ENCODE results near the gene LSM14A.

LSM14A gene

GRCh38 chr19:34175173-34175572 lies 2.9 kb downstream of the LSM14A start (continued):
- TF ChIP-seq HIC1 (tag by site-specific recombination; IDR thresholded peaks at IDR 0.05) (peak; percentile 49; the same call in 1 of the 2 replicates), ZNF335 (tag by site-specific recombination; conservative IDR thresholded peaks at IDR 0.05) (0 out of 2 replicates have a peak, but pooled peaks have one; percentile 40), ZNF600 (tag by site-specific recombination; IDR thresholded peaks at IDR 0.05) (peak; percentile 42), ZNF362 (tag by site-specific recombination; IDR thresholded peaks at IDR 0.05) (peak; percentile 90), BCL11A (tag by site-specific recombination; IDR thresholded peaks at IDR 0.05; ENCODE audit: low read depth) (peak; percentile 66; the same call in 1 of the 2 replicates), ZNF664 (tag by site-specific recombination; IDR thresholded peaks at IDR 0.05) (peak; percentile 68), ZEB2 (tag by site-specific recombination; IDR thresholded peaks at IDR 0.05) (peak; percentile 50; the same call in 1 of the 2 replicates), ZXDB (tag by site-specific recombination; IDR thresholded peaks at IDR 0.05) (0 out of 2 replicates have a peak, but pooled peaks have one; percentile 17), BCL11B (tag by site-specific recombination; IDR thresholded peaks at IDR 0.05; ENCODE audit: low read depth) (peak; percentile 96), ZNF76 (tag by site-specific recombination; IDR thresholded peaks at IDR 0.05; ENCODE audit: borderline replicate concordance, low read depth) (peak; percentile 77), KLF17 (tag by site-specific recombination; IDR thresholded peaks at IDR 0.05) (peak; percentile 43; the same call in 1 of the 2 replicates), IKZF3 (tag by site-specific recombination; IDR thresholded peaks at IDR 0.05) (peak; percentile 10; the same call in 1 of the 2 replicates), ZNF121 (tag by site-specific recombination; IDR thresholded peaks at IDR 0.05) (peak; percentile 98), SP7 (tag by site-specific recombination; IDR thresholded peaks at IDR 0.05) (0 out of 2 replicates have a peak, but pooled peaks have one; percentile 24)

GRCh38 chr19:34176581-34176980 lies 4.3 kb downstream of the LSM14A start:
- H3K4me3 ChIP-seq (ENCODE audit: low read depth, low read length) = no peak overlapping the region
- H3K4me1 ChIP-seq (ENCODE audit: control insufficient read depth, insufficient read depth, low read length) = peaks cover 70% of the 10 kb centered on the region
- no peaks in the 10 kb centered on the region for H3K9me3 ChIP-seq (ENCODE audit: control insufficient read depth, insufficient read depth, low read depth, low read length)
- ChIA-PET POLR2A (no interaction called here), CTCF (interaction anchor here (0.5 to 3.0 kb wide), 11 partner anchors 9 to 399 kb away, joined by 3 to 10 read pairs (median 3); no protein-coding TSS in a partner anchor)
- H3K36me3 ChIP-seq (ENCODE audit: control insufficient read depth in 2 of 2, insufficient read depth in 1 of 2, low read length in 2 of 2) = peaks cover 14 to 49% of the 10 kb centered on the region in 2 experiments
- H3K27ac ChIP-seq (ENCODE audit: extremely low read depth, low read depth, low read length) = no peak overlapping the region
- TF ChIP-seq INSM2 (tag by site-specific recombination; IDR thresholded peaks at IDR 0.05) (no peak), ZBTB44 (tag by site-specific recombination; IDR thresholded peaks at IDR 0.05) (peak; percentile 47; the same call in 1 of the 2 replicates), ZNF529 (tag by site-specific recombination; IDR thresholded peaks at IDR 0.05; ENCODE audit: insufficient replicate concordance) (no peak), ZNF449 (tag by site-specific recombination; IDR thresholded peaks at IDR 0.05) (no peak), ZEB2 (tag by site-specific recombination; IDR thresholded peaks at IDR 0.05) (peak; percentile 15; the same call in 1 of the 2 replicates), HOXA7 (CRISPR knock-in tag; IDR thresholded peaks at IDR 0.05; ENCODE audit: borderline replicate concordance) (no peak), ZNF366 (tag by site-specific recombination; conservative IDR thresholded peaks at IDR 0.05) (no peak), ZNF280D (tag by site-specific recombination; IDR thresholded peaks at IDR 0.05) (no peak), ZNF2 (tag by site-specific recombination; IDR thresholded peaks at IDR 0.05) (no peak), ZNF335 (tag by site-specific recombination; conservative IDR thresholded peaks at IDR 0.05) (no peak), KLF16 (tag by site-specific recombination; IDR thresholded peaks at IDR 0.05) (no peak), ZNF560 (tag by site-specific recombination; IDR thresholded peaks at IDR 0.05; ENCODE audit: borderline replicate concordance) (no peak)
